Chondrocyte (in vitro differentiated cells): ENCODE data around the gene EVX1. TPM values are rescaled to one million over a fixed set of nuclear protein-coding genes. Genes with fewer than 3 reads are reported as not detected.

ENCODE experiments used
- DNase-seq: peaks from one replicate; pipeline ENCODE4 v3.0.0; 2021; ENCODE audit warnings: mixed read lengths, low spot score
- H3K27ac Mint-ChIP-seq: one replicate; pipeline ENCODE4 v1.8.0; 2021; ENCODE audit warnings: mild to moderate bottlenecking, moderate library complexity, mixed read lengths; ENCODE audit not compliant: unreplicated experiment
- H3K27me3 Mint-ChIP-seq: 2 replicates; pipeline ENCODE4 v1.8.0; 2021; ENCODE audit warnings: low read depth, mixed read lengths
- H3K36me3 Mint-ChIP-seq: 2 replicates; pipeline ENCODE4 v1.8.0; 2021; ENCODE audit warnings: low read depth, mixed read lengths
- H3K4me1 Mint-ChIP-seq: 2 replicates; pipeline ENCODE4 v1.8.0; 2021; ENCODE audit warnings: low read depth, mild to moderate bottlenecking, mixed read lengths
- H3K4me3 Mint-ChIP-seq: one replicate; pipeline ENCODE4 v1.8.0; 2021; ENCODE audit warnings: mild to moderate bottlenecking, moderate library complexity, mixed read lengths; ENCODE audit not compliant: unreplicated experiment
- H3K9me3 Mint-ChIP-seq: 2 replicates; pipeline ENCODE4 v1.8.0; 2021; ENCODE audit warnings: low read depth, mixed read lengths
- CTCF ChIP-seq: fragments of 200-600 bp; sonication (generic); IDR thresholded peaks from 2 replicates; pipeline ENCODE4 v1.5.0; 2021; ENCODE audit warnings: antibody characterized with exemption, mild to moderate bottlenecking, moderate library complexity
- total RNA-seq: library from RNA; stranded (reverse); gene quantifications from 3 replicates; pipeline ENCODE4 v1.2.1, GENCODE V29; 2021

Gene EVX1
- total RNA-seq, 1 donor from 2014 or later: not detected

DNA sequence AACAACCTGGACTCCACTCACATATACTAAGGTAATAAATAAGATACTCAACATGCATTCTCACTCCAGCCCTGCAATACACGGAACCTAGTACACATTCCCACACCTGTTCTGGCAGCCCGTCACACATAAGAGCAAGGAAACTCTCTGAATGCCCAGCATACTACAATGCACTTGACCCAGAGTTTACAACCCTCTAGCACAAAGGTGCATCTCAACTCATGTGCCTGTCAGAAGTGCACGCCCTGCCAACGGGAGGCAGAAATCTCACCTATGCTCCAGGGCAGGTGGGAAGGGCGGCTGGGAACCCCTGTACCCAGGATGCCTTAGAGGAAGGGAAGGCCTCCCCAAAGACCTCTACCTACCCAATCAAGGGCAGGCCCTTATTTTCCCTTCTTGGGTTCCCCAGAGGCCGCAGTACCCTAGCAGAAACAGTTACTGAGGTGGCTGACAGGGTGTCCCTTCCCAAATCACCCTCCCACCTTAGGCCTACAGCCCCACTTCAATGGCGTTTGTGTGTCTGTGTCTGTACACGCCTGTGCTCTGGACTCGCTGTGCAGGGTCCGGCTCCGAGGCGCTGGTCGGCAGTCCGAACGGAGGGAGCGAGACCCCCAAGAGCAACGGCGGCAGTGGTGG lies 2.0 kb downstream of the EVX1 start:
- no peaks in the 10 kb centered on the region for H3K9me3 Mint-ChIP-seq
- H3K4me1 Mint-ChIP-seq: peaks cover 20% of the 10 kb centered on the region
- no peak for TF ChIP-seq CTCF
- peaks cover 2% of the 10 kb centered on the region for H3K36me3 Mint-ChIP-seq
- DNase-seq: no peak
- no peak overlapping the region for H3K4me3 Mint-ChIP-seq
- peaks cover 84% of the 10 kb centered on the region for H3K27me3 Mint-ChIP-seq
- no peak overlapping the region for H3K27ac Mint-ChIP-seq

GRCh38 chr7:27245124-27245797 lies 2.7 kb downstream of the EVX1 start:
- Mint-ChIP-seq H3K36me3 (peaks cover 2% of the 10 kb centered on the region), H3K4me3 (no peak overlapping the region), H3K27ac (no peak overlapping the region), H3K4me1 (peaks cover 16% of the 10 kb centered on the region), H3K27me3 (peaks cover 85% of the 10 kb centered on the region), H3K9me3 (no peaks in the 10 kb centered on the region)
- TF ChIP-seq CTCF: no peak
- DNase-seq: no peak

GRCh38 chr7:27245798-27246691 lies 3.4 kb downstream of the EVX1 start:
- Mint-ChIP-seq H3K4me3 (peak overlapping the region; percentile 6), H3K4me1 (peaks cover 17% of the 10 kb centered on the region), H3K9me3 (peaks cover 1% of the 10 kb centered on the region), H3K36me3 (peaks cover 5% of the 10 kb centered on the region), H3K27me3 (peaks cover 85% of the 10 kb centered on the region), H3K27ac (no peak overlapping the region)
- no peak for TF ChIP-seq CTCF
- no peak for DNase-seq

- H3K4me3 Mint-ChIP-seq: no peak overlapping the region
- peaks cover 82% of the 10 kb centered on the region for H3K27me3 Mint-ChIP-seq
- peaks cover 5% of the 10 kb centered on the region for H3K36me3 Mint-ChIP-seq
- H3K9me3 Mint-ChIP-seq: peaks cover 2% of the 10 kb centered on the region
- peaks cover 21% of the 10 kb centered on the region for H3K4me1 Mint-ChIP-seq
- no peak overlapping the region for H3K27ac Mint-ChIP-seq
- DNase-seq: no peak
- no peak for TF ChIP-seq CTCF
Observed at GRCh38 chr7:27247000-27247399, 4.4 kb downstream of the EVX1 start.
